NCI-H2227 (cell line): ENCODE measurements around the gene DNAH9.
A peak's percentile ranks its signal among the peaks of the same experiment; 100 is the strongest.

ENCODE experiments used
- DNase-seq: peaks from one replicate; lab custom pipeline; 2025; ENCODE audit not compliant: unreplicated experiment; lab: John Stamatoyannopoulos, UW

DNAH9 gene

DNA sequence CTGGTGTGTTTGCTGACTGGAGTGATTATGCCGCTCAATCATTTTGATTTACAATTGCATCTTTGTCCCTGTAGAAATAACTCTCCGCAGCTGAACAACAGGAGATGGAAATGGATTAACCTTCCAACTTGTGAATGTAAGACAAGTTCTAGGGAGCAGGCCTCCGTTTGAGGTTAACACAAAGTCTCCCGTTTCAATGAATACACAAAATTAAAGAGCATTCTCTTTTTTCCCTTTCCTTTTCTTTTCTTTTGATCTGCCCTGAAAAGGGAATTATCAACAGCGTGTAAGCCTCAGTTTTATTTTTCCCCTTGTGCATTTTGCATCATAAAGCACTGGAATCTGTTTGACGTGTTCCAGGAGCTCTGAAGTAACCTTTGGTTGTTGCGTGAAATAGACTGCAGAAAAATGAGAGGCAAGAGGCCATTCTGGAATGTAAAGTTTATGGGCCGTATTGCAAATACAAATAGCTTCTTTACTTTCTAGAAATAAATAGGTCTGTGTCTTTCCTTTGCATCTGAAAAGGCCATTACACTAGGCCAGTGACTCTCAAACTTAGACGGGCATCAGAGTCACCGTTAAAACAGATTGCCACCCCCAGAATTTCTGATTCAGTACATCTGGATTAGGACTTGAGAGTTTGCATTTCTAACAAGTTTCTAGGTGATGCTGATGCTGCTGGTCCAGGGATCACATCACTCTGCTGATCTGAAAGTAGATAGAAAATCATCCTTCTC, 234.3 kb downstream of the DNAH9 start:
- DNase-seq, result no peak

DNA sequence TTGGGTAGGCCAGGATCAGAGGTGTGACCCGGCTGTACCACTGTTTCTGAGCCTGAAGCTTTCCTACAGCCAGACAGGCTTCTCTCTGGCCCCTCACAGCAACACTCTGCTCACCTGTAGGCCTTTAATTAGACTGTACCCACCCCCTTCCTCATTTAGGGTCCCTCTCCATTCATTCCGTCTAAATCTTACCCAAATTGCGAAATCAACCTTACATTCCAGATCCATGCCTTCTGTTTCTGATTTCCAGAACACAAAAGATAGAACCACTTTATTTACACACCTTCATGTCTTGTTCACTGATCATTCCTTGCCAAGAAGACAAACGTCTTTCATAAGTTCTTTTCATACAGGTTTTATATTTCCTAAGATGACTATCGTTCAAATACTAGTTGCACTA, 238.2 kb downstream of the DNAH9 start:
- no peak for DNase-seq

DNA sequence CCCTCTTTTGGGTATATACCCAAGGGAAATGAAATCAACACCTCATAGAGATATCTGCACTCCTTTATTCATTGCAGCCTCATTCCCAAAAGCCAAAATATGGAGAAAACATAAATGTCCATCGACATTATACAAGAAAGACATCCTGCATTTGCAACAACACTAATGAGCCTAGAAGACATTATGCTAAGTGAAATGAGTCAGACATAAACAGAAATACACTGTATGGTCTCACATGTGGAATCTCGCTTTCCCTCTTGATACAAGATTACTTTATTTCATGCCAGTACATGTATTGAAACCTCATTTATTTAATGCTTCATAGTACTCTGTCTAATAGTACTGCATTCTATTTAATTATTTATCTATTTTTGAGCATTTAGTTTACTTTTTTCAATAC, 241.8 kb downstream of the DNAH9 start:
- DNase-seq, result no peak

DNA sequence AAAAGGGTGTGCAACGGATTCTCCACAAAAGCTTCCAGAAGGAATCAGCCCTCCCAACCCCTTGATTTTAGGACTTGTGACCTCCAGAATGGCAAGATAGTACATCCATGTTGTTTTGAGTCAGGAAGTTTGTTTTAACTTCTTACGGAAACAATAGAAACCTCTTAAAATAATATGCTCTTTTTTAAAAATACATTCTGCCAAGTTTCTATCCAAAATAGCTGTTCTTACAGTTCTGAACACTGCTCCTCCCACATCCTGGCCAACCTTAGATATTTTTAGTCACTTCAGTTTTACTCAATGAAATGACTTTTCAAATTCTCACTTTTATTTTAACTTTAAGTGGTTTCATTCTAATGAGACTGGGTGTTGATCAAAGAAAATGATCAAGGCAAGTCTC, 242.6 kb downstream of the DNAH9 start:
- DNase-seq, result no peak

DNA sequence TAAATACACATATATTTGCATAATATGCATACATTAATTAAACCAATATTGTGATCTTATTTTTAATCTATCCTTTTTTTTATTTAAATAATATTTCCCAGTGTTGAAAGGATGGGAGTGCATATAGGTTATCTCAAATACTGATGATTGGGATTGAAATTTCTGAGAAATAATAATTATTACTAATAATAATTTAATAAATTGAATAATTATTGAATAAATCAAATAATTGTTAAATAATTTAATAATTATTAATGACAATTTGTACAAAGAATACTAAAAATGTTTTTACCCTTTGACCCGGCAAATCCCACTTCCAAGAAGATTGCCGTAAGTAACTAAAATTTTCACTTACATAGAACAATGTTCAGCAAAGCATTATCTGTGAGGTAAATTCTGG, 250.1 kb downstream of the DNAH9 start:
- DNase-seq, result no peak

DNA sequence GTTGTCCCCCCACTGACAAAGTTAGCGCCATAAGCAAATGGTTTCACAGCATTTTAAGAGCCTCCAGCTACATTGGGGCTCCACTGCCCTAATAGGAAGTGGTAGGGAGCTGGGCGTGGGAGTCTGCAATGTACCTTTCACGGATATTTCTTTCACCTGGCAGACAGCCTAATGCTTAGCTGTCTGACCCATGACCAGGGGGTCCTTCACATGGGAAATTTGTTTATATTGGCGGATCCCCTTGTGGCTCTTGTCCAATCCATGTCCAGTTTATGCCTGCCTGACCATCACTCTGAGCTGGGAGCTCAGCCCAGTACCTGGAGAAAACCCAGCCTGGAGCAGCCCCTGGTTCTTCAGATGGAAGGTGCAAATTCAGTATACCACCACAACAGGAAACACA, 254.0 kb downstream of the DNAH9 start:
- no peak for DNase-seq

DNA sequence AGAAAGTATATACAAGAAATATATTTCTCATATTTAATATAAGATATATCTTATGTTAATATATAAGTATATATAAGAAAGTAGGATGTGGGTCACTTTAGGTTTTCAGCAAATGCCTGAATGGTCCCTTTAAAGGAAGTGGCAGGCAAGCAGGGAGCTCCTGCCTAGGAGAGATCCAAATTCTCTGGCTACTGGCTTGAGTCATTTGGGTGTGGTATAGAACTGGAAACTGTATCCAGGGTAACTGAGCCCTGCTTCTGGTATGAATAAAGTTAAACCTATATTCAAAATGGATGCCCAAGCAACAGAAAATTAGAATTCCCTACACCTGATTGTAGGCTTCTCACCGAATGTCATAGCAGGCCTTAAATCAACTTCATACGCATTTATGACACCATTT, 254.6 kb downstream of the DNAH9 start:
- DNase-seq, result no peak

DNA sequence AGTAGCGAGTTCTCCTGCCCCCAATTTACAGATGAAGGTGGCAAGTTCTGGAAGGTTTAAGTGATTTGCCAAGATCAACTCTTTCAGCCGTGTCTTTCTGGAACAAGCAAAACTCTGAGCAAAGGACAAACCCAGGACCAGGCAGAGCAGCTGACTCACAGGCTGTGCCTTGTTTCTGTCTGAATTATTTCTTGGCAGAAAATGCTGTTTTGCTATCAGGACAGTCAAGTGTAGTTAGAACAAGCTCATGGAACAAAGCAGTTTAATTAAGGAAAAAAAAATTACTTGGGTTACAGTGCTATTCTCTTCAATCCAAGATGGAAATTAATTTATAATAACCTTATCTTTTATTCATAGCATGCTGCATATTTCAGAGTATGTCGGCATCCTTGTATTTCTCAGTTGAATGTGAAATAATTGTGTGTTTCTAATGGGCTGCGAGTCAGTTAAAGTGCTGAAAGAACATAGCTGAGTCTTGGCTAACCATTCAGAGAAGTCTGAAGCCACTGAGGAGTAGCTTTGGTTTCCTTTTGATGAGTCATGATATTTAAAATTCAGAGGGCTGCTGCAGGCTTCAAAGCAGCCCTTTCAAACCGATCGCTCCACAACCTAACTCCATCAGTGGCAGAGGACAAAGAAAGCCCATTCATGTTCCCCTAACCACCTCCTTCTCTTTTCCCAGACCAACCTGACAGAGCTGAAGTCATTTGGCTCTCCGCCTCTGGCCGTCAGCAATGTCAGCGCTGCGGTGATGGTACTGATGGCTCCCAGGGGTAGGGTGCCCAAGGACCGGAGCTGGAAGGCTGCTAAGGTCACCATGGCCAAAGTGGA, 255.3 kb downstream of the DNAH9 start:
- no peak for DNase-seq

DNA sequence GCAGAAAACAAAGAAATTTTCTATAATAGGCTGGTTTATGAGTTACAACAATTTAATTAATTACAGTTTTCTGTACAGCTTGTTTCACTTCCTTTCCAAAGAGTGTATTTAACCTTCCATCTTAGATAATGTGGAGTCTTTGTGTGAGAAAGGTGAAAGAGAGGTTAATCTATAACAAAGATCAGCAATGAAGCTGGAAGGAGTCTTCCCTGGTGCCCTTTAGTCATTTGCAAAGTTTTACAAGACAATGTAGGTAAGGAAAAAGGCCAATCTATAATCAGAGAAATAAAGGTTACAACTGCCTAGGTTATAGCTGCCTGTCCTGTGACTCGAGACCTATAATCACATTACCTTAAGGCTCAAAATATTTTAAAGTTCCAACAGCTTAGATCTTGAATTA, 257.0 kb downstream of the DNAH9 start:
- DNase-seq, result no peak

DNA sequence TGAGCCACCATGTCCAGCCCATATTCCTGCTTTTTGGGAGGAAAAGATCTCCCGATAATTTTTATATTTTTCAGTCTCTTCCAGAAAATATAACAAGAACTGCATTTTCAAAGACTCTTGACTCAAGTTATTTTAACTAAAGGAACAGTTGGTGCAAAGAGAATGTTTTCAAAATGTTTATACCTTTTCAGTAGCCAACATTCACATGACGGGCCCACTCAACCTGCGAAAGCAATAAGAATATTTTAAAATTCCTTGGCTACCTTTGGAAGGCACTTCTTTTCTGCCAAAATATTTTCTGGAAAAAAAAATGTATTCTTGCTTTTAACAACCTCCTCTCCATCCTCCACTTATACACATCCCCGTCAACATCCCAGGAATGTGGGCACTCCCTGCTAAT, 258.7 kb downstream of the DNAH9 start:
- DNase-seq, result no peak

DNA sequence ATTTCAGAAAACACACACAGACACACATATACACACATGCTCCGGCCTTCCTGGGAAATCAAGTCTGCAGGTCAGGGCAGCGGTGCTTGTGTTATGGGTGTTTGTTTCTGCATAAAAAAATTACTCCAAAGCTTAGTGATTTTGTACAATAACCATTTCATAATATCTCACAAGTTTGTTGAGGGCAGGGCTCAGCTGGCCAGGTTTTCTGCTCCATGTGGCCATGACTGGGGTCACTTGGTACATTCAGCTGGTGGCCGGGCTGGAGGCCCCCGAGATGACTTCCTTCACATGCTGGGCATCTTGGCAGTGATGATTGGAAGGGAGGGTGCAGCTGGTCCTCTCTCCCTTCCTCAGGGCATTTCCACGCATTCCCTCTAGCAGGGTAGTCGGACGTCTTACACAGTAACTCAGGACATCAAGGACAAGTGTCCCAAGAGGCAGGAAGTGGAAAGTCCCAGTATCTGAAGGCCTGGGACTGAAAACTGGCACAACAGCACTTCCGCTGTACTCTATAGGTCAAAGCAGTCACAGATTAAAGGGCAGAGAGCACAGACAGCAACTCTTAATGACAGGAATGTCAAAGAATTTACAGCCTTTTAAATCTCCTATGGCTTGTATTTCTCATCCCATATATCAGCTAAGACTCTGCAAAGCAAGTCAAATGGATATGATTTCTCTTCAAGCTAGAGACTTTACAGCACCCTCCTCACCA, 271.6 kb downstream of the DNAH9 start:
- no peak for DNase-seq

DNA sequence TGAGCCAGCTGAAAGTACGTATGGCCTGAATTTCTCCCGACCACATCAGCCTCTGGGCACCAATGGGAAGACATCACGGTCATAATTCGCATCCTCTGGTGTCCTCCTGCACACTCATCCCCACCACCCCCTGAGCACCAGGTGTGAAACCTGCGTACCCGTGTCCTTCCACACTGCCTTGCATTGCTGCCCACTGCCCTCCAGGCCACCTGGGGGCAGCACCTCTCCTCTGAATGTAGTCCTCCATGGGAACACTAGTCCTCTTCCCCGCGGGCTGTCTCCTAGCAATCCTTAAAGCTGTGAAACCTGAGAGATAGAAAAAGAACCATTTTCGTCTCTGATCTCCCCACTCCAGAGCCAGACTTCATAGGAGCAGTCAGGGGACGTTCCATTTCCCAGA, 273.5 kb downstream of the DNAH9 start:
- DNase-seq, result no peak

DNA sequence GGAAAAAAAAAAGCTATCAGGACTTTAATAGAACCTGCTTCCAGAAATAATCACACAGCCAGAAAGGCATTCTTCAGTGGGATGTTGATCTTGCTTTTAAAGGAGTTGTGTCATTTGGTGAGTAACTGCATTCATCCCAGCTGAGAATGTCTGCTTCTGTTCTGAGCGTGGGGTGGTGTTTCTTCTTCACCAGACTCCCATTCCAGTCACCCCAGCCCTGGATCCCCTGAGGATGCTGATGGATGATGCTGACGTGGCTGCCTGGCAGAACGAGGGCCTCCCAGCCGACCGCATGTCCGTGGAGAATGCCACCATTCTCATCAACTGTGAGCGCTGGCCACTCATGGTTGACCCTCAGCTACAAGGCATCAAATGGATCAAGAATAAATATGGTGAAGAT, 276.5 kb downstream of the DNAH9 start:
- DNase-seq, result no peak

DNA sequence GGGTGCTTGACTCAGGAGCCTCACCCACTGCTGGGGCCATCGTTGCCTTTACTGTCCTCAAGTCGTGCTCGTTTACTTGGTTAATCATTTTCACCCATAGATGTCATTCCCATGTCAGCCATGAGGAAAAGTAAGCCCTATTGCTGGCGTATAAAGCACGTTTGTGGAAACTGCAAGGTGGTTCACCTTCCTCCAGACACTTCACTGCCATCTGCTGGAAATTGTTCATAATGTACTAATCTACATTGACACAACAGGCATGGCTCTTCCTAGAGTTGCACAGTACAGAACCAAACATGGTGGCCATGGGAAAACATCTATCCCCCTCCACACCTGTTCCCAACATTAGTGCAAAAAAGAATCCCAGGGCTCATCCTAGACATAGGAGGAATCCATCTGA, 282.4 kb downstream of the DNAH9 start:
- peak; percentile 27 for DNase-seq

DNA sequence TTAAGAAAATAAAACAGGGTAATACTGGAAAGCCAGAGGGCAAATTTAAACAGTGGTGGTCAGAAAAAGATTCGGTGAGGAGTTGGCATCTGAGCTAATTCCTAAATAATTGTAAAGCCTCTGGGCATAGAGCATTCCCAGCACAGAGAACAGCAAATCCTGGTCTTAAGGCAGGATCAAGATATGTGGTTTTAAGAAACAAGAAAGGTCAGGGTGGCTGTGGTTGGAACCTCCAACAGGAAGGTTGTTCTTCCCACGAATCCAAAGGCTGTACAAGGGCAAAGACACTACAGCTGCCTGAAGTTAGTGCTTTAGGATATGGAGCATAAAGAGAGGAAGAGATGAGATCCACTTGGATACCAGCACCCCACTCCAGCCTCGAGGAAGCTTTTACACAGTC, 284.4 kb downstream of the DNAH9 start:
- DNase-seq, result no peak

DNA sequence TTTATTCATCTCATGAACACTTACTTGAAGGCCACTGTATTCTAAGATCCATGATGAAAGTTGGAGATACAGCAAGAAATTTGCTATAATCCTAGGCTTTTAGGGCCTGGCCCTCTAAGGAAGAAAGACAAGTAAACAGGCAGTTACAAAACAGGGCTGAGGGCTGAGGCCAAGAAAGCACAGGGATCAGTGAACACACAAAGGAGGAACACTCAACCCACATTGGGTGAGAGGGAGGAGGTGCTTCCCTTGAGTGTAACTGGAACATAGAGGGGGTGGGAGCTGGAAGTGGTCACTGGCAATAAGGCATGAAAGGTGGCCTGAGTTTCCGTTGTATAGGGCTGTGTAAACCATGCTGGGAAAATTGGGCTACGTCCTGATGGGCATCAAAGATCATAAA, 286.8 kb downstream of the DNAH9 start:
- DNase-seq, result no peak

DNA sequence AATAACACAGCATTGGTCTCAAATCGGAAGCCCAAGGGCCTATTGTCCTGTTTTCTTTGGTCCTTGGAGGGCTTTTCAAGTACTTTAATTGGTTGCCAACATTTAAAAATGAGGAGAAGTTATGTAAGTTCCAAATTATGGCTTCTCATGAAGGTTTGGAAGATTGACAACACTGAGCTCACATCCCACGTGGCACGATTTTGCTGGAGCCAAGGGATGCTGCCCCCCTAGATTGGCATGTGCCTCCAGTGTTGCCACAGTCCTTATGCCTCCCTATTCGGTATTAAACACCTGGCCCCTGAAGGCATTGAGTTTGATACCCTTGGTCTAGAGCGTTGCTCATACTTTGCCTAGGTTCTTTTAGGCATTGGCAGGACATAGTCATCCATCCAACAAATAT, 291.0 kb downstream of the DNAH9 start:
- no peak for DNase-seq

DNA sequence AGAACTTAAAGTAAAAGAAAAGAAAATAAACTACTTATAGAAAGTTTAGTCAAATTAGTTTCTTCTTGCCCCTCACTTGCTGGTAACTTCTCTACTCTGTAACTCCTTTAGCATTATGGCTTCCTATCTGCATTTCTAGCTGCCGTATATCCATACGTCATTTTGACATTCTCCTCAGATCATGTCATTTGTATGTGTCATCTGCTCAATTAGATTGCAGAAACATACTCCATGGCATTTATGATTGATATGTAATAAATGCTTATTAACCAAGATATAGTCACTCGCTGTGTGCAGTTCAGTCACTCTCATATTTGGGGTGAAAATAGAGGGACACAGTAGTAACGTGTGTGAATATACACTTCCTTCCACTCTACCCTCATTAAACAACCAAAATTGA, 295.6 kb downstream of the DNAH9 start:
- DNase-seq, result no peak

DNA sequence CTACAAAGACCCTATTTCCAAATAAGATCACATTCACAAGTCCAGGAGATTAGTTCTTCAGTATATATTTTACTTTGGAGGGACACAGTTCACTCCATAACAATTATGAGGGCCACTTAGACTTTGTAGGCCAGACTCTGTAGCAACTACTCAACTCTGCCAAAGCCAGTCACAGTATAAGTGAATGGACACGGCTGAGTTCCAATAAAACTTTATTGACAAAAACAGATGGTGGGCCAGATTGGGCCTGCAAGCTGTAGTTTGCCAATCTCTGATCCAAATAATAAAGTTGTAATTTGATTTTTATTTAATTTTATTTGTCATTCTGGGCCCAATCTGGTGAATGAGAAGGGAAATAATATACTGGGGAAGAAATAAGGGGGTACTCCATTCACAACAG, 297.9 kb downstream of the DNAH9 start:
- DNase-seq, result no peak

DNA sequence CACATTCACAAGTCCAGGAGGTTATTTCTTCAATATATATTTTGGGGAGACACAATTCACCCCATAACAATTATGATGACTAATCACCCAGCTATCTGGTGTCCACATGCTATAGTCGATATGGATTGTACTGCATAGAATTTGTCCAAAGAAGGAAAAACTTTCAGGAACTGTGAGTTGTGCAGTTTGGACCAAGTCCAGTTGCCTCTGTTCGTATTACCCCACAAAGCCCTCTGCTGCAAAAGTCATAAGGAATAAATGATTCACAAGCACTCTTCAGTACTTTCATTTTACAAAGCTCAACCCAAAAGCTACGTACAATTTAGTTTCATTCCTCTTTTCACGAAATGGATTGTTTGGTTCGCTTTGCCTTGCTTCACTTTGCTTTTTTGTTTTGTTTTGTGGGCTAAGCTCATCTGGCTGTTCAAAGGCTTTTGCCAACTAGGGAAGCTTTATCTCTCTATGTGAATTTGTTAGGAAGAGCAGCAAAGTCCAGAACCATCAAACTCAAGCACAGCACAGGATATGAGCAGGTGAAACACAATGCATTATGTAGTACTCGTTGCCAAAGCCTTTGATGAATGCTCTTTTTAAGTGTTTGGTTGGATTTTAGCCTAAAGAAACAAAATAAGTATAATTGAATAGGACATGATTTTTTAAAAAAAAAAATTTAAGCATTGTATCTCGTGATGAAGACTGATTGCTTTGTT, 300.4 kb downstream of the DNAH9 start:
- no peak for DNase-seq

DNA sequence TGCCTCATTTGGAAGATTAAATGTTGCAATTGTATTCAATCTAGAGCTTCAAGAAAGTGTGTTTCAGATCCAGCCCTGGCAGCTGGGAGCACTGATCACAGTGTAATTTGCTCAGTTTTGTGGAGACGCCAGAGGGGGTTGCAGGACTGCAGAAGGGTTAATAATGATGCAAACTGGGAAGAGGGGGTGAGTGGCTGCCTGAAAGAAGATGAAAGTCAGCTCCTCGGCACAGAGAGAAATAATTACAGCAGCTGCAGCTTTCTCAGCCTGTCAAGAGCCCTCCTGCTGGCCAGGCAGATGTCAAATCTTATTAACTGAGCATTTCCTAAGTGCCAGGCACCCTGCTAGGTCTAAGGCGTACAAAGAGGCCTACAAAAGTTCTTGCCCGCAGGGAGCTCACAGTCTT, 301.3 kb downstream of the DNAH9 start:
- no peak for DNase-seq
